A673 (cell line): Measurements from ENCODE around the gene USH1C.

Experiments used
- EZH2 ChIP-seq: fragments of 200-600 bp; sonication (generic); IDR thresholded peaks from 2 replicates; pipeline ENCODE4 v1.6.1; 2017; ENCODE audit warnings: borderline replicate concordance, low read depth, mild to moderate bottlenecking, mixed read lengths, antibody characterized with exemption, low read length; ENCODE audit not compliant: poor library complexity, severe bottlenecking
- TF ChIP-seq, protein P1 (sequence below): fragments of 300-800, 200-600 bp; sonication (generic); conservative IDR thresholded peaks from 2 replicates; pipeline ENCODE4 v1.5.1; 2017; ENCODE audit warnings: low read depth, mild to moderate bottlenecking, antibody characterized with exemption, low read length, moderate library complexity, mixed read lengths

DNA sequence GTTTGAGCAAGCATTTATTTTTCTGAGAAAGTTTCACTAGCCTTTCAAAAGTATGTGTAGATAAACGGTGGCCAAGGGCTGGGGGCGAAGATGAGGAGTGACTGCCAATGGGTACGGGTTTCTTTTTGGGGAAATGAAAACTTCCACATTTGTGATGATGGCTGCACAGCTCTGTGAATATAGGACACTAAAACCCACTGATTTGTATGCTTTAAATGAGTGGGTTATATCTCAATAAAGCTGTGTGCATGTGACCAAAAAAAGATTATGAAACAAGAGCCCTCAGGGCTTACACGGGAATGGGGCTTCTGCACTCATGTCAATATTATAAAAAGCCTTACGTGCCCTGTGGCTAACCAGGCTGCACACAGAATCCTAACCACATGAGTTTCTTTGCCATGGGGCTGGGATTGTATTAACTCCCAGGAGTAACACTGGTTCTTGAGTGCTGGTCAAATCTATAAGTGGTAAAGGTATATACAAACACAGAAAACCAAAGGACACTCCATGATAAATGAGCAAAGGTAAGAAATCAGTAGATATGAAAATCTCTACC, 98.9 kb downstream of the USH1C start:
- TF ChIP-seq, protein P1, sequence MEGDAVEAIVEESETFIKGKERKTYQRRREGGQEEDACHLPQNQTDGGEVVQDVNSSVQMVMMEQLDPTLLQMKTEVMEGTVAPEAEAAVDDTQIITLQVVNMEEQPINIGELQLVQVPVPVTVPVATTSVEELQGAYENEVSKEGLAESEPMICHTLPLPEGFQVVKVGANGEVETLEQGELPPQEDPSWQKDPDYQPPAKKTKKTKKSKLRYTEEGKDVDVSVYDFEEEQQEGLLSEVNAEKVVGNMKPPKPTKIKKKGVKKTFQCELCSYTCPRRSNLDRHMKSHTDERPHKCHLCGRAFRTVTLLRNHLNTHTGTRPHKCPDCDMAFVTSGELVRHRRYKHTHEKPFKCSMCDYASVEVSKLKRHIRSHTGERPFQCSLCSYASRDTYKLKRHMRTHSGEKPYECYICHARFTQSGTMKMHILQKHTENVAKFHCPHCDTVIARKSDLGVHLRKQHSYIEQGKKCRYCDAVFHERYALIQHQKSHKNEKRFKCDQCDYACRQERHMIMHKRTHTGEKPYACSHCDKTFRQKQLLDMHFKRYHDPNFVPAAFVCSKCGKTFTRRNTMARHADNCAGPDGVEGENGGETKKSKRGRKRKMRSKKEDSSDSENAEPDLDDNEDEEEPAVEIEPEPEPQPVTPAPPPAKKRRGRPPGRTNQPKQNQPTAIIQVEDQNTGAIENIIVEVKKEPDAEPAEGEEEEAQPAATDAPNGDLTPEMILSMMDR = no peak
- TF ChIP-seq EZH2 = no peak
